Suprapubic skin (tissue), 4 donors: ENCODE results near the gene NUP153. TPM values are rescaled to one million over a fixed set of nuclear protein-coding genes. Genes with fewer than 3 reads are reported as not detected.

Experiments used
- DNase-seq, 2 donors: peaks; one replicate each; pipeline ENCODE4 v3.0.0-alpha.2; 2019; ENCODE audit warnings: low spot score in 2 of 2
- H3K27ac ChIP-seq: fragments of 200-600 bp; sonication (generic); one replicate; pipeline ENCODE4 v1.5.1; 2019
- H3K27me3 ChIP-seq: fragments of 200-600 bp; sonication (generic); one replicate; pipeline ENCODE4 v1.5.1; 2019
- H3K36me3 ChIP-seq: fragments of 200-600 bp; sonication (generic); one replicate; pipeline ENCODE4 v1.5.1; 2019
- H3K4me1 ChIP-seq: fragments of 200-600 bp; sonication (generic); one replicate; pipeline ENCODE4 v1.5.1; 2019
- H3K4me3 ChIP-seq: fragments of 200-600 bp; sonication (generic); one replicate; pipeline ENCODE4 v1.5.1; 2019; ENCODE audit warnings: mild to moderate bottlenecking
- H3K9me3 ChIP-seq: fragments of 200-600 bp; sonication (generic); one replicate; pipeline ENCODE4 v1.5.1; 2019
- EP300 ChIP-seq: sonication (generic); formaldehyde crosslinking; IDR thresholded peaks from one replicate; pipeline ENCODE4 v1.6.1; 2017; ENCODE audit warnings: antibody characterized with exemption
- POLR2A ChIP-seq, 2 donors: fragments of 450-650 bp; IDR thresholded peaks; one replicate each; pipeline ENCODE4 v1.6.1; 2017; ENCODE audit warnings: antibody characterized with exemption in 2 of 2, mild to moderate bottlenecking in 2 of 2, moderate library complexity in 2 of 2
- POLR2AphosphoS5 ChIP-seq, 3 donors: sonication (generic); formaldehyde crosslinking; IDR thresholded peaks; one replicate each; pipeline ENCODE4 v1.6.1; 2017; ENCODE audit warnings: antibody characterized with exemption in 3 of 3
- WGBS: methylation state at CpG from one replicate; pipeline ENCODE4 v1.1.5; 2018; 5-methylcytosine and 5-hydroxymethylcytosine counted together
- total RNA-seq, 4 donors: library from RNA; depleted of rRNA; stranded (reverse); fragments of >200 nt; gene quantifications; one replicate each; pipeline ENCODE4 v1.1.0, GENCODE V29; 2016
- TF ChIP-seq, protein P1 (sequence below), 2 donors: fragments of 200-600 bp in 1 of 2; fragments of 450-650 bp in 1 of 2; sonication (generic) in 1 of 2; IDR thresholded peaks; one replicate each; pipeline ENCODE4 v1.5.1; 2016 to 2019; ENCODE audit warnings: antibody characterized with exemption in 2 of 2, mild to moderate bottlenecking in 1 of 2, moderate library complexity in 1 of 2

Gene NUP153
- total RNA-seq, 4 donors from 2014 or later = 38.6 to 46.0 (median 42.5) TPM

DNA sequence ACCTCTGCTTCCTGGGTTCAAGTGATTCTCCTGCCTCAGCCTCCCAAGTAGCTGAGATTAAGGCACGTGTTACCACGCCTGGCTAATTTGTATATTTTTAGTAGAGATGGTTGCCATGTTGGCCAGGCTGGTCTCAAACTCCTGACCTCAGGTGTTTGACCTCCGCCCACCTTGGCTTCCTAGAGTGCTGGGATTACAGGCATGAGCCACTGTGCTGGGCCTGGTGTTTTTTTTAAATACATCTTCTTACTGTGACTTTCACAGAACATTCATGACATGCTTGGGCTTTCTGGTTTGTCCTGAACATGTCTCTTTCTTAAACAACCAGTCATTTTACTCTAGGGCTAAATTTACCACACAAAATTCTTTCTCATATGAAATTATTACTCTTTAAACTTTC, 141.3 kb downstream of the NUP153 start:
- no peak for DNase-seq
- 89% methylated on average over 3 of the region's 3 CpGs for WGBS
- Histone ChIP-seq H3K27ac (no peak overlapping the region), H3K36me3 (no peaks in the 10 kb centered on the region), H3K4me1 (no peaks in the 10 kb centered on the region), H3K4me3 (no peak overlapping the region), H3K27me3 (no peaks in the 10 kb centered on the region), H3K9me3 (no peaks in the 10 kb centered on the region)
- TF ChIP-seq, protein P1, sequence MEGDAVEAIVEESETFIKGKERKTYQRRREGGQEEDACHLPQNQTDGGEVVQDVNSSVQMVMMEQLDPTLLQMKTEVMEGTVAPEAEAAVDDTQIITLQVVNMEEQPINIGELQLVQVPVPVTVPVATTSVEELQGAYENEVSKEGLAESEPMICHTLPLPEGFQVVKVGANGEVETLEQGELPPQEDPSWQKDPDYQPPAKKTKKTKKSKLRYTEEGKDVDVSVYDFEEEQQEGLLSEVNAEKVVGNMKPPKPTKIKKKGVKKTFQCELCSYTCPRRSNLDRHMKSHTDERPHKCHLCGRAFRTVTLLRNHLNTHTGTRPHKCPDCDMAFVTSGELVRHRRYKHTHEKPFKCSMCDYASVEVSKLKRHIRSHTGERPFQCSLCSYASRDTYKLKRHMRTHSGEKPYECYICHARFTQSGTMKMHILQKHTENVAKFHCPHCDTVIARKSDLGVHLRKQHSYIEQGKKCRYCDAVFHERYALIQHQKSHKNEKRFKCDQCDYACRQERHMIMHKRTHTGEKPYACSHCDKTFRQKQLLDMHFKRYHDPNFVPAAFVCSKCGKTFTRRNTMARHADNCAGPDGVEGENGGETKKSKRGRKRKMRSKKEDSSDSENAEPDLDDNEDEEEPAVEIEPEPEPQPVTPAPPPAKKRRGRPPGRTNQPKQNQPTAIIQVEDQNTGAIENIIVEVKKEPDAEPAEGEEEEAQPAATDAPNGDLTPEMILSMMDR (IDR thresholded peaks at IDR 0.05) = no peak
- TF ChIP-seq POLR2A (IDR thresholded peaks at IDR 0.05) (no peak), POLR2AphosphoS5 (IDR thresholded peaks at IDR 0.05) (no peak), EP300 (no peak)

Other genes starting within 250 kb of the NUP153 start
- 10 to 100 TPM; 22.3 to 38.8 (median 28.7) TPM for gene FAM8A1, start 106.6 kb downstream of the NUP153 start, total RNA-seq